EH (cell line): Measurements from ENCODE around the gene XPO5.
"Not testable (repeated sequence)": the region's sequence is repeated elsewhere in the genome, so short reads cannot be mapped to it uniquely, and the experiment has no call there.

Experiments
- DNase-seq: peaks from one replicate; pipeline ENCODE4 v3.0.0-alpha.2; 2015; ENCODE audit warnings: low read depth

Gene XPO5

GRCh38 chr6:43575772-43576551 is at the start of gene XPO5, which contains the start of gene POLH:
Gene XPO5, minus strand, starts transcription at chr6:43576038. Its CDS starts 174 bp downstream, at chr6:43575864.
Gene POLH, plus strand, starts transcription at chr6:43576185. Its CDS starts 6,135 bp downstream, at chr6:43582320.
- peak; percentile 94 for DNase-seq

GRCh38 chr6:43625393-43625992 is 49.7 kb upstream of the XPO5 start:
- DNase-seq: no peak

DNA sequence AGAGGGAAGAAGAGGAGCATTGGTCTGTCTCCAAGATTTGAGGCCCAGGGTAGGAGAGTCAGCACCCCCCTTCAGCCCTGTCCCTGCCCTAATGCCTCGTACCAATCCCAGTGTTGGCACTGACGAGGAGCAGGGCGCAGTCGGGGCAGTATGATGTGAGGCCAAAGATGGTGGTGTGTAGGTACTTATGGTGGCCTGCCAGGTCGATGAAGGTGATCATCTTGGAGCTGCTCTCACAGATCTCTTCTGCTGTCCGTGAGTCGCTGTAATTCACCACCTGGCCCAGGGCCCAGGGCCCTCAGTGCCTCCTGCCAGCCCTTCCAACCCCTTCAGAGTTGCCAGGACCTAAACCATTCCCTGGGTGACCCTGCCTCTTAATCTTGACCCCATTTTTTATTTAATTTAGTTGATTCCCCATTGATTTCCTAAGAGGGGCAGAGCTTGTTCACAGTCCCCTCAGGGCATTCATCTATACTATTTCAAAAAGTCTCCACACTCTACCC is 49.0 kb upstream of the XPO5 start:
- DNase-seq: no peak

DNA sequence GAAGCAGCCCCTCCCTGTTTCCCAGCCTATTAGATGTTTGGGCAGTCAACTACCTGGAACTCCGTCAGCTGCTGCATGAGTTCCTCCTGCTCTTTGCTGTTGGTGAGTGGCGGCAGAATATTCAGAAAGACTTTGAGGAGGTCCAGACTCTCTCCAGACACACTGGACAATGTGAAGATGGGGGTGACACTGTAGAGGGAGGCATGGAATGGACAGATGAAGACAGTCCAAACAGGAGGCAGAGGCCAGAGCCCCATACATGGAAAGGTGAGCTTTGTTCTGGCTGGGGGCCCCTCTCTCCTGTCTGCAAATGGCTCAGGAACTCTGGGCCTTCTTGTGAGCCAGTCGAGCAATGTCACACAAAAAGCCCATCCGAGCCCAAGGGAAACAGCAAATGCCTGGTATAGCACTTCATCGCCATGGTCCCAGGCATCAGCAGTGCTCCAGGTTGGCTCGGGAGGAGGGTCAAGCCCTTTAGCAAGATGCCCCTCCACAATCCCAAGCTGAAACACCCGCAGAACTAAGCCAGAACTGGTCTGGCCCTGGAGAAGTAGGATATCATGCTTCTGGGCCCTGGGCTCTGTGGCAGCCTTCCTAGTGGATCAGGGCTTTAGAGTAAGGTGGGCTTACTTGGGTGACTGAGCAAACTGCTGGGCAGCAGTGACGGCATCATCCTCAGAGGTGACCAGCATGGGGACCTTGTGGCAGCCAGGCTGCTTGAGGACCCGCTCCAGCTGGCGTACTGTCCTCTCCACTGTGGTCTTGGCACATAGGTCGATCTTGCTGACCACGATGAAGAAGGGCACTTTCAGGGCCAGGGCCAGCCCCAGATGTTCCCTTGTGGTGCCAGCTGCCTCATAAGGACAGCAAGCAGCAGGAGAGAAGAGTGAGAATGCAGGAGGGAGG is 48.3 kb upstream of the XPO5 start:
- DNase-seq: no peak

DNA sequence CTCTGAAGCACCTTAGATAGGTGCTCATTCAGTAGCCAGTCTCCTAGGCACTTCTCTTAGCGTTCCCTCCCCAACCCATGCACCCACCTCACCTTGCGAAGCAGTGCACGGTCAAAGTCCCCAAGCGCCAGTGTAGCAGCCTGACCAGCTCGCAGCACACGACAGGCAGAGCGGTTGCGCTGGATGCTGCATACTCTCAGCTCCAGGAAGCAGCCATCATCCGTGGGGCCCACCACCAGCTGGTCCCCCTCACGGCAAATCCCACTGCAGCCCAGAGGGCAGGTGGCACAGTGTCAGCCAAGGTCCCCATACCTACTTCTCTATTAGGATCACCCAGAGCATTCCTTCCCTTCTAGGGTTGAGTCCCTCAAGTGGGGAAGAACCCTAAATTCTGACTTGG is 46.7 kb upstream of the XPO5 start:
- no peak for DNase-seq

- no peak for DNase-seq
Observed at GRCh38 chr6:43621836-43622180, 46.0 kb upstream of the XPO5 start.

DNA sequence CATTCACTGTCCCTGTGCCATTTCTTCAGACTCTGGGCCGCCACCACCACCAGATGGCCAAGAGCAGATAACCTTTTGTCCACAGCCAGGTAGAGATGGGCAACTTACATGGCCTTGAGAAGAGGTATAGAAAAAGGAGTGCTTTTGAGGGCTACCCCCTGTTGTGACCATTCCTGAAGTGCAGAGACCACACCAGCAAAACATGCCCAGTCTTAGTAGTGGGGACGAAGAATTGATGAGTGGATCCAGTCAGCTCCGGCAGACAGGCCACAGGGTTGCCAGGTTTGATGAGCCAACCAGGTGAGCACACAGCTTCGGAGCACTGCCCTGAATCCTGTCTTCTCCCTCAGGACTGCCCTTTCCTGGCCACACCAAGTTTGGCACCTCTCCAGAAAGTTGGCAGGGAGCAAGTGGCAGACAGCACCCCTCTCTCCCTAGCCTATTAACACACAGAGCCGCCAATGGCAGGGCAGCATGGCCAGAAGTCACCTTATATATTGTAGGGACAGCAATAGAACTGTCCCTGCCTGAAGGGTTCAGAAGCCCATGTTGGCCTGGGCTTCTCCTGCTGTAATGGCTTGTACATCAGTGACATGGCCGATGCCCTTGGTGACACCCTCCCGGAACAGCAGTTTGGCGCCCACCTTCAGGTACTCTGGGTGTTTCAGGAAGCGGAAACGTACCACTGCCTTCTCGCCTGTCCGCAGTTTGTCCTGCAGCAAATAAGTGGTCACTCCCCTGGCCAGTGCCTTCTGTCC is 45.4 kb upstream of the XPO5 start:
- no peak for DNase-seq

- no peak for DNase-seq
Observed at GRCh38 chr6:43616725-43617472, 41.1 kb upstream of the XPO5 start.

DNA sequence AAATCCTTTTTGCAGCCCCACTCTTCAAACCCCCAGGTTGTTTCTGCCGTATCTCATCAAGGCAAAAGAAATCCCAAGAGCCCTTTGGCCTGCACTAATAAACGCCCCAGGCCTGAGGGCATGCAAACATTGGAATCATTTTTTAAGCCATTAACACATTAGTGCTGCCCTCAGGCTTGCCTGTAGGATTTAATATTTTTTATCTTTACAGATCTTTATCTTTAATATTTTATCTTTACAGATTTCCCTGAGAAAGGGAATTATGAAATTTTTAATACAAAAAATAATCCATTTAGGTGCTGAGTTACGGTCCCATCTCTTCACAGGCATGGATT is 38.5 kb upstream of the XPO5 start:
- no peak for DNase-seq

GRCh38 chr6:43613721-43614395 is 38.0 kb upstream of the XPO5 start:
- no peak for DNase-seq

GRCh38 chr6:43610431-43610830 is 34.6 kb upstream of the XPO5 start:
- no peak for DNase-seq

DNA sequence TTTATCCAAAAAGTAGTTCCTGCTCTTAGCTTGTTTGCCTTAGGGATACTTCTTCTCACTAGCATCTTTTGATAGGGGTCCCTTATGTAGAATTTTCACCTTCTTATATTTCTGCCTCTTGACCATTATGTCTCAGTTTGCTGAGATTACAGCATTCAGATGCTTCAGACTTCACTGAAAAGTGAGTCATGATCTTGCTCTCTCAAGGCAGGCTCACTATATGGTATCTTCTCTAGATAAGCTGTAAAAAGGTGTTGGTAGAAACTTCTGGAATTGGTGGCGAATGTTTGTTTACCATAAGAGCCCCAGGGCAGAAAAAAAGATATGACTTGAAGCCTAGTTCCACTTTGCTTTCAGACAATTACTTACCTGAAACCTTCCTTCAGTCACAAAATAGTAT is 33.6 kb upstream of the XPO5 start:
- no peak for DNase-seq

DNA sequence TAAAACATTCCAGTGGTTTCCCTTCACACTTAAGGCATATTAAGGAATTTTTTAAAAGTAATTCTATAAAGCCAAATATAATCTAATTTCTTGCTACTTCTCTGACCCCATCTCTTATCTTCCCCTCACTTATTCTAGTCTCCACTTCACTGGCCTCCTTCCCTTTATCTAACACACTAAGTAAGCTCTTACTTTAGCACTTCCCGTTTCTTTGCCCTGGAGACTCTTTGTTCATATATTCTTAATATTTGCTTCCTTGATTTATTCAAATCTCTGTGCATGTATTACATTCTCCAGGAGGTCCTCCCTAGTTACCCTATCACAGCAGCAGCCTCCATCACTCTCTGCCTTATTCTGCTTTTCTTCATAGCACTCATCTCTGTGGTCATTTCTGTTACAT is 33.0 kb upstream of the XPO5 start:
- DNase-seq: no peak

DNA sequence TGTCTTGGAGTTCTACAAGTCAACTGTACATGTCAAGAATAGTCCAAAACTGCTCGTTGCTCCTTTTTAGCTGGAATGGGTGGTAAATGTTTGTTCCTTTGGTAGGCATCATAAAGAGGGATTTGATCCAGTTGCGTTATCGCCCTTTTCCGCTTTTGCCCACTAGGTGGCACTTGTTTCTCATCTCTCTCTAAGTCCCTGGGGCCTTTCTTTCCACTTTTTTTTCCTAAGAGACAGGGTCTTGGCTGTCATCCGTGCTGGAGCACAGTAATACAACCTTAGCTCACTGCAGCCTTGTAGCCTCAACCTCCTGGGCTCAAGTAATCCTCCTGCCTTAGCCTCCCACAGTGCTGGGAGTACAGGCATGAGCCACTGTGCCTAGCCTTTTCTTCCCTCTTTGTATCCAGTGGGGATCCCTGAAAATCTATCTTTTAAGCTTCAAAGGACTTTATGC is 32.5 kb upstream of the XPO5 start:
- peak; percentile 79 for DNase-seq

- DNase-seq: no peak
Observed at GRCh38 chr6:43606019-43606418, 30.2 kb upstream of the XPO5 start.

DNA sequence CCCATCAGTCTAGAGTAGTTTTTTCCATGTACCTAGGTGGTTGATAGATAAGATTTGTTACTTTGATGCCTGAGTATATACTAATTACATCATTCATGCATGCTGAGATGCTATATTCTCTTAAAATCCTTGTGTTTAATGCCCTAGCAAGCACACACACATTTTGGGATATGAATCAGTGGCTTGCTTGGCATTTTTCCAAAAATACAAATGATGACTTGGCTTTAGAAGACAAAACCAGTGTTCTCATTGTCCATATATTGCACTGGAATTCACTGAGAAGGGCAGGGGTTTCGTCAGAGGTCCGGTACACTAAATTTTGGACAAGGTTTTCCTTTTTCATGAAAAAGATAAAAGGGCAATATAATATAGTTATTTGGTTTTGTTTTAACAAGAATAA is 28.3 kb upstream of the XPO5 start:
- peak; percentile 77 for DNase-seq

- DNase-seq: no peak
Observed at GRCh38 chr6:43600595-43600994, 24.8 kb upstream of the XPO5 start.

GRCh38 chr6:43593938-43594337 is 18.1 kb upstream of the XPO5 start:
- no peak for DNase-seq

- DNase-seq: not testable (repeated sequence)
Observed at GRCh38 chr6:43589564-43589963, 13.7 kb upstream of the XPO5 start.

DNA sequence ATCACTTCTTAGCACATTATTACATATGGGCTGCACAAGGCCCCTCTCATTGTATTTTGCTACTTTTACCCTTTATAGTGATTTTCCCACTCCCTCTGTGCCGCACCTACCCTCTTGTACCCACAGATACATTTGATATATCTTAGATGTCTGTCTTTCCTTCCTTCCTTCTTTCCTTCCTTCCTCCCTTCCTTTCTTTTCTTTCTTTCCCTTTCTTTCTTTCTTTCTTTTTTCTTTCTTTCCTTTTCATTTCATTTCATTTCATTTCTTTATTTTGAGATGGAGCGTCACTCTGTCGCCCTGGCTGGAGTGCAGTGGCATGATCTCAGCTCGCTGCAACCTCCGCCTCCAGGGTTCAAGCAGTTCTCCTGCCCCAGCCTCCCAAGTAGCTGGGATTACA is 12.4 kb upstream of the XPO5 start:
- no peak for DNase-seq
